ENCODE results near the gene CKAP5. TPM values are rescaled to one million over a fixed set of nuclear protein-coding genes. Genes with fewer than 3 reads are reported as not detected.

CKAP5 gene
- total RNA-seq, 3 donors from 2014 or later (not counting 1 experiment from before 2014, with no cell fraction given): 39.1 to 63.7 (median 46.3) TPM

- H3K4me3 ChIP-seq (ENCODE audit: low read length): no peak overlapping the region
- Mint-ChIP-seq H3K9me3 (no peaks in the 10 kb centered on the region), H3K36me3 (no peaks in the 10 kb centered on the region), H3K4me3 (no peak overlapping the region), H3K4me1 (no peaks in the 10 kb centered on the region), H3K27ac (no peak overlapping the region), H3K27me3 (ENCODE audit: low read depth in 2 of 2) (peaks cover 2 to 6% of the 10 kb centered on the region in 2 donors)
- peaks cover 4% of the 10 kb centered on the region for H3K4me1 ChIP-seq (ENCODE audit: control insufficient read depth, insufficient read depth, low read length)
- no peak overlapping the region for H3K27ac ChIP-seq (ENCODE audit: low read length)
- H3K9me3 ChIP-seq (ENCODE audit: control insufficient read depth, insufficient read depth, low read length): no peaks in the 10 kb centered on the region
- intact Hi-C loops (cut with micrococcal nuclease): no loop called here
- DNase-seq: no peak
- ATAC-seq: no peak
- no peaks in the 10 kb centered on the region for H3K27me3 ChIP-seq (ENCODE audit: control insufficient read depth, insufficient read depth, low read length)
- no peaks in the 10 kb centered on the region for H3K36me3 ChIP-seq (ENCODE audit: control insufficient read depth, insufficient read depth, low read length)
- 90% methylated on average over 11 of the region's 12 CpGs for WGBS (ENCODE audit: insufficient coverage)
- TF ChIP-seq CTCF (IDR thresholded peaks at IDR 0.05): no peak
These were observed 13.0 kb upstream of the CKAP5 start for GRCh38 chr11:46858920-46859546.

- no peaks in the 10 kb centered on the region for H3K36me3 ChIP-seq (ENCODE audit: control insufficient read depth, insufficient read depth, low read length)
These were observed 11.6 kb upstream of the CKAP5 start for GRCh38 chr11:46857666-46858065.

GRCh38 chr11:46856605-46857343 is 10.7 kb upstream of the CKAP5 start:
- Histone ChIP-seq H3K9me3 (ENCODE audit: control insufficient read depth, insufficient read depth, low read length) (no peaks in the 10 kb centered on the region), H3K27ac (ENCODE audit: low read length) (no peak overlapping the region), H3K4me1 (ENCODE audit: control insufficient read depth, insufficient read depth, low read length) (peaks cover 4% of the 10 kb centered on the region), H3K36me3 (ENCODE audit: control insufficient read depth, insufficient read depth, low read length) (no peaks in the 10 kb centered on the region), H3K27me3 (ENCODE audit: control insufficient read depth, insufficient read depth, low read length) (no peaks in the 10 kb centered on the region), H3K4me3 (ENCODE audit: low read length) (no peak overlapping the region)
- H3K36me3 Mint-ChIP-seq: no peaks in the 10 kb centered on the region
- intact Hi-C loops (cut with micrococcal nuclease): no loop called here
- no peaks in the 10 kb centered on the region for H3K9me3 Mint-ChIP-seq
- no peak for DNase-seq
- TF ChIP-seq CTCF (IDR thresholded peaks at IDR 0.05): no peak
- ATAC-seq: no peak
- no peaks in the 10 kb centered on the region for H3K4me1 Mint-ChIP-seq
- peaks cover 2 to 6% of the 10 kb centered on the region in 2 donors for H3K27me3 Mint-ChIP-seq (ENCODE audit: low read depth in 2 of 2)
- WGBS (ENCODE audit: insufficient coverage): 86% methylated on average over 3 of the region's 5 CpGs
- no peak overlapping the region for H3K4me3 Mint-ChIP-seq
- no peak overlapping the region for H3K27ac Mint-ChIP-seq

More at GRCh38 chr11:46857666-46858065, 11.6 kb upstream of the CKAP5 start:
- no peak overlapping the region for H3K27ac Mint-ChIP-seq
- Histone ChIP-seq H3K27ac (ENCODE audit: low read length) (no peak overlapping the region), H3K9me3 (ENCODE audit: control insufficient read depth, insufficient read depth, low read length) (no peaks in the 10 kb centered on the region), H3K4me1 (ENCODE audit: control insufficient read depth, insufficient read depth, low read length) (peaks cover 4% of the 10 kb centered on the region), H3K4me3 (ENCODE audit: low read length) (no peak overlapping the region), H3K27me3 (ENCODE audit: control insufficient read depth, insufficient read depth, low read length) (no peaks in the 10 kb centered on the region)
- 78% methylated on average over 4 of the region's 4 CpGs for WGBS (ENCODE audit: insufficient coverage)
- H3K27me3 Mint-ChIP-seq (ENCODE audit: low read depth in 2 of 2): peaks cover 2 to 6% of the 10 kb centered on the region in 2 donors
- no peak for DNase-seq
- no peaks in the 10 kb centered on the region for H3K4me1 Mint-ChIP-seq
- H3K9me3 Mint-ChIP-seq: no peaks in the 10 kb centered on the region
- H3K36me3 Mint-ChIP-seq: no peaks in the 10 kb centered on the region
- intact Hi-C loops (cut with micrococcal nuclease): no loop called here
- no peak for TF ChIP-seq CTCF (IDR thresholded peaks at IDR 0.05)
- H3K4me3 Mint-ChIP-seq: no peak overlapping the region
- no peak for ATAC-seq

Data from natural killer cell (primary cell).